GM18505 (cell line): ENCODE measurements around the gene ZBTB12.

Experiments
- ATAC-seq: cut with Tn5 transposase; IDR thresholded peaks from one replicate; pipeline ENCODE4 v1.9.1; 2021; ENCODE audit not compliant: unreplicated experiment
- POLR2A ChIP-seq: IDR thresholded peaks from 4 replicates; pipeline ENCODE4 v1.6.1; 2011; ENCODE audit warnings: borderline replicate concordance; ENCODE audit not compliant: insufficient read depth, insufficient read length; ENCODE audit errors: extremely low read depth

The ZBTB12 gene

DNA sequence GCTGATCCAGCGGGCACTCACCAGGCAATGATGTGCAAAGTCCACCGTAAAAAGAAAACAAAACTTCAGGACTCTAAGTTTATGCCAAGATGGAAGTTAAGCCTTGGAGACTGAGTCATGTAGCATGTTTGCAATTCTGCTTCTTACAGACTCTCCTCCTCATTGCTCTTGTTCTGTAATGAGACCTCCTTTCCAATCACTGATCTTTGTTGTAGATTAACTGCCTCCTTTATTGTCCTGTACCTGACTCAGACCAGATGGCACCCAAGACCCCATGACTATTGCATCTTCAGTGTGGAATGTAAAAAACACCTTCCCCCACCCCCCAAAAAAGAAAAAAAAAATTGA is 50.4 kb downstream of the ZBTB12 start:
- ATAC-seq = no peak
- TF ChIP-seq POLR2A = no peak

DNA sequence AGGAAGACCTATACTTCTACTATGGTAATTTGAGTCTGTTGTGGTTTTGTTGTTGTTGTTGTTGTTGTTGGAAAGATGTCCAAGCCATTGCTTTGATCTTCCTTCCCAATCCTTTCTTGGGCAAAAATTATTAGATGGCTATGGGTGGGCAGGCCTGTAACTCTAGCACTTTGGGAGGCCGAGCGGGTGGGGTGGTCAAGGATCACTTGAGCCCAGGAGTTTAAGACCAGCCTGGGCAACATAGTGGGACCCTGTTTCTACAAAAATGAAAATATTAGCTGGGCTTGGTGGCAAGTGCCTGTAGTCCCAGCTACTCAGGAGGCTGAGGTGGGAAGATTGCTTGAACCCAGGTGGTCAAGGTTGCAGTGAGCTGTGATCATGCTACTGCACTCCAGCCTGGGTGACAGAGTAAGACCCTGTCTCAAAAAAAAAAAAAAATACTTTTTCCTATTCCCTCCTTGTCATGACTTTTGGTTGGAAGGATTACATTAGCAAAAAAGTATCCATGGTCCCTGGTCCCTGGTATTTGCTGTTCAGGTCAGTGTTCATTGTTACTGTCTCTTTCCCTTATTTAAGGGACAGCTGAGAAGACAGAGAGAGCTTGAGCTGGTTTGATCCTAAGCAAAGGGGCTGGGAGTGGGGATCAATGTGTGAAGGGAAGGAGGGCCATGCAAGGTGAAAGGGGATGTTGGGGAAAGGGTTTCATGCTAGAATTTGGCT is 51.0 kb downstream of the ZBTB12 start:
- TF ChIP-seq POLR2A = no peak
- ATAC-seq = no peak
